ENCODE results near the gene SERPINB6. TPM values are rescaled to one million over a fixed set of nuclear protein-coding genes. Genes with fewer than 3 reads are reported as not detected.

The SERPINB6 gene
- total RNA-seq, 8 experiments from 2014 or later, result 9.6 to 519 (median 53.6) TPM

DNA sequence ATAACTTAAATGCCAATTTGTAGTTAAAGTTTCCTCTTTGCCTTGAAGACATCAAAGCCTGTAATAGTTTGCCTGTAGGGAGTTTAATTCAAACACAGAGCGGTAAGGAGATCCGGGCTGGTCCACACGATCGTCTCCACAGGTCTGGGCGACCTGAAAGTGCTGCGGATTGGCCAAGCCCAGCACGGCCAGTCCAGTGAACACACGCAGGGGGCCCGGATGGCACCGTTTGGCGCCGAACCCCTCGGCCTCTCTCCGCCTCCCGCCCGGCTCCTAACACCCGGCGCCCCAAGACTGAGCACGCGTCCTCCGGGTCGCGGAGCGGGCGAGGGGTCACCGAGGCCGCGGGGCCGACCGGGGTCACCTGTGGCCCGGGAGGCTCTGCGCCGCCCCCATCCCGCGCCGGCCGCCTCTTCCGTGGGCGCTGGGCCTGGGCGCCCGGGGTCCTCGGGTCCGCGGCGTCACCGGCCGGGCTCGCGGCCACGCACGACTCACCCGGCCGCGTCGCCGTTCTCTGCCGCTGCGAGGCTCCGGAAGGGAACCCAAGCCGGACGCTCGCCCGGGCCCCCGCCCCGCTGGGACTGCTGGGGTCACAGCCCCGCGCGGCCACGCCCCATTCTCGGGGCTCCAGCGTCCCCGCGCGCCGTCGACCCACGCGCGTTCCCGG is 481 bp downstream of the SERPINB6 start:
- ATAC-seq (replicated peaks in 6 of 8), result peak; percentile 47 to 83 (median 80)
- Histone ChIP-seq H3K4me1 (replicated peaks in 1 of 2) (peaks cover 0 to 4% of the 10 kb centered on the region in 2 donors), H3K4me3 (peak overlapping the region; percentile 38 to 54 (median 46)), H3K27ac (peak overlapping the region; percentile 35 to 73)
- in situ Hi-C loops (cut with MboI; ENCODE audit: low pct_unique_long_range_greater_than_20kb in 2 of 9, low sequenced_read_pairs in 9 of 9, unreplicated experiment in 9 of 9), result no loop called here
- WGBS, 10 experiments, result 0 to 25% (median 10%) methylated on average over 1 to 6 of the region's 80 CpGs; no CpG with 5 or more reads in 6 of the 10 experiments

DNA sequence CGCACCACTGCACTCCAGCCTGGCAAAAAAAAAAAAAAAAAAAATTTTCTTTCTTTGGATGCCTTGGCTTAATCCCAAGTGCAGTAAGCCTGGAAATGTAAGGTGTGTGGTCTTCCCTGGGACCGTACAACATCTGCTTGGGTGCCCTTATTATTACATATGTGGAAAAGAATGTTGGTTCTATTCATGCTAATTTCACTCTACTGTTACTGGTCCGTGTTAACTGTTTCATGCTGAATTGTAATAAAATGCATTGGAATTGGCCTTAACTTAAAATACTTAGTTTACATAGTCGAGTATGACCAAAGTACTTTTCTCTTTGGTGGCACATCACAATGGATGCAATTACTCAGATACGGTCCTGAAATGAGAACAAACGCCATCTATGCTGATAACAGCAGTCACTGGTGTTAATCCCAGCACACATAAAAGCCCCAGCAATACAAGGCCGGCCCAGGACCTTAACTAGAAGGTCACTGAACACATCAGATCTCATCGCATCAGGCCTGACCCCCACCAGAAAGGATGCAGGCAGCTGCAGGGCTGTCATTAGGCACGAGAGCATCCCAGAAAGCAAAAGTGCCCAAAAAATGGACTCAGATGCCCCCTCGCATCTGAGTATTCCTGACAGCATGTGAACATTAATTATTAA is 1.2 kb downstream of the SERPINB6 start:
- WGBS, 10 experiments, result 0 to 80% (median 30%) methylated on average over 1 to 9 of the region's 10 CpGs
- Histone ChIP-seq H3K4me3 (peak overlapping the region in 4 of 5 donors; percentile 38 to 54 (median 48)), H3K4me1 (replicated peaks in 1 of 2) (peaks cover 0 to 4% of the 10 kb centered on the region in 2 donors), H3K27ac (no peak overlapping the region)
- in situ Hi-C loops (cut with MboI; ENCODE audit: low pct_unique_long_range_greater_than_20kb in 2 of 9, low sequenced_read_pairs in 9 of 9, unreplicated experiment in 9 of 9), result no loop called here
- peak in 3 of 8 experiments; percentile 1 to 10 (median 3) for ATAC-seq (replicated peaks in 6 of 8)

- in situ Hi-C loops (cut with MboI; ENCODE audit: low pct_unique_long_range_greater_than_20kb in 2 of 9, low sequenced_read_pairs in 9 of 9, unreplicated experiment in 9 of 9), result no loop called here
- no peak overlapping the region for H3K27ac ChIP-seq
- no peak overlapping the region for H3K4me3 ChIP-seq
- H3K4me1 ChIP-seq (replicated peaks in 1 of 2), result peaks cover 0 to 4% of the 10 kb centered on the region in 2 donors
- no peak for ATAC-seq (replicated peaks in 6 of 8)
- 58 to 91% (median 83%) methylated on average over 1 to 3 of the region's 3 CpGs; no CpG with 5 or more reads in 7 of the 10 experiments for WGBS, 10 experiments
Measured at GRCh38 chr6:2969549-2969948, 1.8 kb downstream of the SERPINB6 start.

DNA sequence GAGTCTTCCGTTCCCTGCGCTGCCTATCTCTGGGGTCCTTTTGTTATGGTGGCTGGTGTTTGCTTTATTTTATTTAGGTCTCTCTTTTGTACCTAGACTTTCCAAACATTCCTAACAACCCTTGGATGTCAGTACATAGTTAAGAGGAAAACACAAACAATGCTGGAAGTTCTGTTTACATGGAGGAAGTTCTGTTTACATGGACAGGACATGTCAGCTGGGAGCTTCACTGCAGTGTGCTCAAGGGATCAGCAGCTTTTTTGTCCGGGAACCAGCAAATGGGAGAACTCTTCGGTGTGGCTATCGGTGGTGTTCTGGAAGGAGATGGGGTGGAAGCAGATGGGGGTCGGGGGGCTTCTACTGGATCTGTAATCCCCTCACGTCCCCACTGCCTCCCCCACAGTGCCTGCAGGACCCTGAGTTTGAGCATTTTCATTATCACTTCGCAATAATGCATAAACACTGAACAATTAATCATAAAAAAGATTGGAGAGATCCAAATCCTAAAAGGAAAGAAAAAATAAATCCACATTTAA is 2.7 kb downstream of the SERPINB6 start:
- no peak for ATAC-seq (replicated peaks in 6 of 8)
- H3K4me3 ChIP-seq, result no peak overlapping the region
- peaks cover 3 to 4% of the 10 kb centered on the region in 2 donors for H3K4me1 ChIP-seq (replicated peaks in 1 of 2)
- 67 to 100% (median 82%) methylated on average over 2 to 7 of the region's 8 CpGs; no CpG with 5 or more reads in 1 of the 10 experiments for WGBS, 10 experiments
- in situ Hi-C loops (cut with MboI; ENCODE audit: low pct_unique_long_range_greater_than_20kb in 2 of 9, low sequenced_read_pairs in 9 of 9, unreplicated experiment in 9 of 9), result no loop called here
- no peak overlapping the region for H3K27ac ChIP-seq

DNA sequence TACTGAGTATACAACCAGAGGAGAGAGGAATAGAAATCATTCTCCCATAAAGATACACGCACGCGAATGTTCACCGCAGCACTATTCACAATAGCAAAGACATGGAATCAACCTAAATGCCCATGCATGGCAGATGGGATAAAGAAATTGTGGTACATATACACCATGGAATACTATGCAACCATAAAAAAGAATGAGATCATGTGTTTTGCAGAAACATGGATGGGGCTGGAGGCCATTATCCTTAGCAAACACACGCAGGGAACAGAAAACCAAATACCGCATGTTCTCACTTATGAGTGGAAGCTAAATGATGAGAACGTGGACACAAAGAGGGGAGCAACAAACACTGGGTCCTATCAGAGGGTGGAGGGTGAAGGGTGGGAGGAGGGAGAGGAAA is 3.4 kb downstream of the SERPINB6 start:
- 75 to 100% (median 100%) methylated on average over 1 to 7 of the region's 7 CpGs; no CpG with 5 or more reads in 1 of the 10 experiments for WGBS, 10 experiments
- peaks cover 4 to 7% of the 10 kb centered on the region in 2 donors for H3K4me1 ChIP-seq (replicated peaks in 1 of 2)
- no peak for ATAC-seq (replicated peaks in 6 of 8)

DNA sequence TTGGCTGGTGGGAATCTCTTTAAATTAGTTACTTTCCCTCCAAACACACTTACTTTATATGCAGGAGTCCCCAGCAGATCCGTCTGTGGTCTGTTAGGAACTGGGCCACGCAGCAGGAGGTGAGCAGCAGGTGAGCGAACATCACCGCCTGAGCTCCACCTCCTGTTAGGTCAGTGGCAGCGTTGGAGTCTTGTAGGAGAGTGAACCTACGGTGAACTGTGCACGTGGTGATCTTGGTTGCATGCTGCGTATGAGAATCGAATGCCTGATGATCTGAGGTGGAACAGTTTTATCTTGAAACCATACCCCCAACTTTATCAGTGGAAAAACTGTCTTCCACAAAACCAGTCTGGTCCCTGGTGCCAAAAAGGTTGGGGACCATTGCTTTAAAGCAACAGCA is 5.0 kb downstream of the SERPINB6 start:
- in situ Hi-C loops (cut with MboI; ENCODE audit: low pct_unique_long_range_greater_than_20kb in 2 of 9, low sequenced_read_pairs in 9 of 9, unreplicated experiment in 9 of 9), result no loop called here
- no peak for ATAC-seq (replicated peaks in 6 of 8)
- no peak overlapping the region for H3K27ac ChIP-seq
- peaks cover 9 to 10% of the 10 kb centered on the region in 2 donors for H3K4me1 ChIP-seq (replicated peaks in 1 of 2)
- 68 to 98% (median 79%) methylated on average over 3 to 8 of the region's 9 CpGs; no CpG with 5 or more reads in 3 of the 10 experiments for WGBS, 10 experiments
- H3K4me3 ChIP-seq, result no peak overlapping the region

More for the DNA sequence above, 3.4 kb downstream of the SERPINB6 start:
- in situ Hi-C loops (cut with MboI; ENCODE audit: low pct_unique_long_range_greater_than_20kb in 2 of 9, low sequenced_read_pairs in 9 of 9, unreplicated experiment in 9 of 9), result no loop called here
- Histone ChIP-seq H3K4me3 (no peak overlapping the region), H3K27ac (no peak overlapping the region)

GRCh38 chr6:2964793-2965505 is 6.4 kb downstream of the SERPINB6 start:
- Histone ChIP-seq H3K4me3 (no peak overlapping the region), H3K4me1 (replicated peaks in 1 of 2) (peaks cover 9 to 10% of the 10 kb centered on the region in 2 donors), H3K27ac (no peak overlapping the region)
- ATAC-seq (replicated peaks in 6 of 8), result no peak
- WGBS, 10 experiments, result 82 to 100% (median 94%) methylated on average over 2 to 17 of the region's 17 CpGs
- in situ Hi-C loops (cut with MboI; ENCODE audit: low pct_unique_long_range_greater_than_20kb in 2 of 9, low sequenced_read_pairs in 9 of 9, unreplicated experiment in 9 of 9), result no loop called here

DNA sequence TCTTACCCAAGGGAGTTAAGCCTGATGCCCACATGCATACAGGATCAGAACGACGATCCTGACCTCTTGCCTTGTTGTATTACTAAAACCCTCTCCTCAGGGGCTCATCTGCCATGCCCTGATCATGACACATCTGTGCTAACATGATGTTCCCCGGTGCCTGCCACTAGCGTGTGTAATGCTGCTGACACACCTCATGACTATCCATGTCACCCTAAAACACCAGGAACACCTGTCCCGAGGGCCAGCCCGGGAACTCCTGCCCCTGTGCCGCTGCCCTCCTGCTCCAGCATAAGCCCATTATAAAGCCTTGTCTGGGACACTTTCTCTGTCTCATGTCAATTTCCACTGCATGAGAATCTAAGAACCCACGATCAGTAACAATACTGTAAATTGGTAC is 7.6 kb downstream of the SERPINB6 start:
- WGBS, 10 experiments, result 29 to 100% (median 85%) methylated on average over 1 to 8 of the region's 8 CpGs
- no peak overlapping the region for H3K27ac ChIP-seq
- H3K4me3 ChIP-seq, result no peak overlapping the region
- ATAC-seq (replicated peaks in 6 of 8), result no peak
- H3K4me1 ChIP-seq (replicated peaks in 1 of 2), result peaks cover 14 to 15% of the 10 kb centered on the region in 2 donors
- in situ Hi-C loops (cut with MboI; ENCODE audit: low pct_unique_long_range_greater_than_20kb in 2 of 9, low sequenced_read_pairs in 9 of 9, unreplicated experiment in 9 of 9), result no loop called here

DNA sequence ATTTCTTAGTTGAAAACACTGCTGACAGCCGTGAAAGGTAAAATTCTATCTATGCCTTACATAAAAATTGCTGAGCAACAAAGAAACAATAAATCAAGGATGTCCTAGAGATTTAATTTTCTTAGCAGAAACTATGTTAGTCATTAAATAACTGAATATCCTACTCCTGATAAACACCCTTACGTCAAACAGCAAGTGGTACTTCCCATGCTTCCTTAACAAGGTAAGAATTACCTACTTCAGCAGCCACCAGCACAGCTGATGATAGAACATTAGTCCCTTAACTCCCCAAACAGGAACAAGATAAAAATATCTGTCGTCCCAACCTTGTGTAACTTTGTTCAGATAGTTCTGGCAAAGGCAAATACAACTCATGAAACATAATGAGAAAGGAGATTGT is 8.7 kb downstream of the SERPINB6 start:
- WGBS, 10 experiments, result 75 to 100% (median 89%) methylated on average over 1 to 3 of the region's 3 CpGs
- in situ Hi-C loops (cut with MboI; ENCODE audit: low pct_unique_long_range_greater_than_20kb in 2 of 9, low sequenced_read_pairs in 9 of 9, unreplicated experiment in 9 of 9), result no loop called here
- no peak for ATAC-seq (replicated peaks in 6 of 8)

DNA sequence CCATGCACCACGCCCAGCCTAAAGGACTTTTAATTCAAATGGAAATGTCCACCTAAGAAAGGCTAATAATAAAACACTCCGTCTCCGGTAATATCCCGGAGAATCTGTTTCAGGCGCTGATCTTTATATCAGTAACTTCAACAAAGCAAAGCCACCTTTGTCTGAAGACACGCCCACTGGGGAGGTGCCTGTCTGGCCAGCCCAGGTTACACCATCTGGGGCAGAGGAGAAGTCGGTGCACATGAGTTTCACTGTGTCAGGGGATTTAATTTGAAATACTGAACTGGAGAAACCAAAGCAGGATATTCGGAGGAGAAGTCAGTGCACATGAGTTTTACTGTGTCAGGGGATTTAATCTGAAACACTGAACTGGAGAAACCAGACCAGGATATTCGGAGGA is 9.4 kb downstream of the SERPINB6 start:
- H3K4me1 ChIP-seq (replicated peaks in 1 of 2), result peaks cover 14 to 15% of the 10 kb centered on the region in 2 donors
- ATAC-seq (replicated peaks in 6 of 8), result no peak
- 74 to 96% (median 84%) methylated on average over 2 to 8 of the region's 9 CpGs; no CpG with 5 or more reads in 2 of the 10 experiments for WGBS, 10 experiments
- no peak overlapping the region for H3K27ac ChIP-seq
- in situ Hi-C loops (cut with MboI; ENCODE audit: low pct_unique_long_range_greater_than_20kb in 2 of 9, low sequenced_read_pairs in 9 of 9, unreplicated experiment in 9 of 9), result no loop called here
- no peak overlapping the region for H3K4me3 ChIP-seq

More for the DNA sequence above, 8.7 kb downstream of the SERPINB6 start:
- Histone ChIP-seq H3K4me3 (no peak overlapping the region), H3K27ac (no peak overlapping the region), H3K4me1 (replicated peaks in 1 of 2) (peaks cover 14 to 15% of the 10 kb centered on the region in 2 donors)

DNA sequence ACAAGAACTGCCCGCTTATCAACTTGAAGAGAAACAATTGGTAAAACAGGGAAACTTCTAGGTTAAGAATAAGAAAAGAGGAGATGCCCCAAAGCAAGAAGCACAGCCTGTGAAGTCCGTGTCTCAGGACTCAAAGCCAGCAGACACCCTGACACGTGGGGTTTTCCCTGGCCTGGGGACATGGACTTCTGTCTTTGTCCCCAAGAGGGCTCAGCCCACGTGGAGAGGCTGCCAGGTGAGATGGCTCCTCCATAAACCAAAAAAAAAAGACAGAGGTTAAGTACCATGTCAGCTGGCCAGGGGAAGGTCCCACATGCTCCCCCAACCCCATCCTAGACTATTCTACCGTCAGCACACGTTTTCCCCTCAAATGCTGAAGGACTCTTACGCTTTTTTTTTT is 9.9 kb downstream of the SERPINB6 start:
- in situ Hi-C loops (cut with MboI; ENCODE audit: low pct_unique_long_range_greater_than_20kb in 2 of 9, low sequenced_read_pairs in 9 of 9, unreplicated experiment in 9 of 9), result no loop called here
- 40 to 100% (median 90%) methylated on average over 1 to 7 of the region's 7 CpGs; no CpG with 5 or more reads in 2 of the 10 experiments for WGBS, 10 experiments
- ATAC-seq (replicated peaks in 6 of 8), result no peak
- Histone ChIP-seq H3K27ac (no peak overlapping the region), H3K4me1 (replicated peaks in 1 of 2) (peaks cover 14 to 15% of the 10 kb centered on the region in 2 donors), H3K4me3 (no peak overlapping the region)

DNA sequence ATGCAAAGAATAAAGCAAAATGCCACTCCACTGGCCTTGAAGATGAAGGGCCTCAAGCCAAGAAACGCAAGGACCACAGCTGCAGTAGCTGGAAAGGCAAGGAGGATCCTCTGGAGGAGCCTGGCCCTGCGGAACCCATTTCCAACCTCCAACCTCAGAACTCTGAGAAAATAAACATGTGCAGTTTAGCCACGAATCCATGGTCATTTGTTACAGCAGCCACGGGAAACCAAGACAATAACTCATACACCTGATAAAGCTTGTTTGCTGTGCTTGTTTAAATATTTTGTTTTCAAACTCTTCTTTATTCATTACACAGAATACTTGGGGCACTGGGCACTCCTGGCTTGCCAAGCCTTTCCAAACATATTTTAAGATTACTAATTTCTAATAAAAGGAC is 10.4 kb downstream of the SERPINB6 start:
- WGBS, 10 experiments, result 57 to 100% (median 87%) methylated on average over 1 to 4 of the region's 4 CpGs; no CpG with 5 or more reads in 1 of the 10 experiments
- peak in 1 of 8 experiments; percentile 16 for ATAC-seq (replicated peaks in 6 of 8)
- in situ Hi-C loops (cut with MboI; ENCODE audit: low pct_unique_long_range_greater_than_20kb in 2 of 9, low sequenced_read_pairs in 9 of 9, unreplicated experiment in 9 of 9), result no loop called here
- H3K27ac ChIP-seq, result no peak overlapping the region
- no peak overlapping the region for H3K4me3 ChIP-seq
- H3K4me1 ChIP-seq (replicated peaks in 1 of 2), result peaks cover 14 to 15% of the 10 kb centered on the region in 2 donors

Data from motor neuron (in vitro differentiated cells).